Erythroblast (primary cell): Measurements from ENCODE around the gene NINL.

Source experiments
- GATA1 ChIP-seq: IDR thresholded peaks from 2 replicates; pipeline ENCODE4 v1.6.1; 2011; ENCODE audit warnings: low read depth, mild to moderate bottlenecking, control low read depth, low read length, moderate library complexity
- POLR2A ChIP-seq: IDR thresholded peaks from 2 replicates; pipeline ENCODE4 v1.6.1; 2011; ENCODE audit warnings: mild to moderate bottlenecking, low read length

- TF ChIP-seq POLR2A (no peak), GATA1 (no peak)
These were observed 177.2 kb downstream of the NINL start for GRCh38 chr20:25408170-25408547.
